GM12801 (cell line): ENCODE results near the gene IQCE.

Experiments used
- CTCF ChIP-seq: IDR thresholded peaks from one replicate; pipeline ENCODE4 v1.5.1; 2011; ENCODE audit warnings: control low read depth; ENCODE audit not compliant: insufficient read length; ENCODE audit errors: extremely low read depth

Gene IQCE

GRCh38 chr7:2628891-2629290 is 70.1 kb downstream of the IQCE start:
- no peak for TF ChIP-seq CTCF

GRCh38 chr7:2629746-2630681 is 71.2 kb downstream of the IQCE start:
- no peak for TF ChIP-seq CTCF

- TF ChIP-seq CTCF = no peak
Measured at GRCh38 chr7:2631946-2632732, 73.4 kb downstream of the IQCE start, which contains the start of gene TTYH3. TTYH3 (plus strand) TSS chr7:2631986; CDS start chr7:2632156, 170 bp downstream.

- TF ChIP-seq CTCF = no peak
Measured at GRCh38 chr7:2632733-2633537, 74.2 kb downstream of the IQCE start.

GRCh38 chr7:2633538-2634266 is 74.9 kb downstream of the IQCE start:
- TF ChIP-seq CTCF = no peak

- TF ChIP-seq CTCF = no peak
Measured at GRCh38 chr7:2634267-2635145, 75.7 kb downstream of the IQCE start.
